ENCODE measurements around the gene FRRS1. TPM values are rescaled to one million over a fixed set of nuclear protein-coding genes. Genes with fewer than 3 reads are reported as not detected.

The FRRS1 gene
- total and polyA plus RNA-seq, 10 of the 15 experiments (the other 5 are each of a cell fraction or from before 2014, with no cell fraction given) = 0.13 to 18.9 (median 8.0) TPM

DNA sequence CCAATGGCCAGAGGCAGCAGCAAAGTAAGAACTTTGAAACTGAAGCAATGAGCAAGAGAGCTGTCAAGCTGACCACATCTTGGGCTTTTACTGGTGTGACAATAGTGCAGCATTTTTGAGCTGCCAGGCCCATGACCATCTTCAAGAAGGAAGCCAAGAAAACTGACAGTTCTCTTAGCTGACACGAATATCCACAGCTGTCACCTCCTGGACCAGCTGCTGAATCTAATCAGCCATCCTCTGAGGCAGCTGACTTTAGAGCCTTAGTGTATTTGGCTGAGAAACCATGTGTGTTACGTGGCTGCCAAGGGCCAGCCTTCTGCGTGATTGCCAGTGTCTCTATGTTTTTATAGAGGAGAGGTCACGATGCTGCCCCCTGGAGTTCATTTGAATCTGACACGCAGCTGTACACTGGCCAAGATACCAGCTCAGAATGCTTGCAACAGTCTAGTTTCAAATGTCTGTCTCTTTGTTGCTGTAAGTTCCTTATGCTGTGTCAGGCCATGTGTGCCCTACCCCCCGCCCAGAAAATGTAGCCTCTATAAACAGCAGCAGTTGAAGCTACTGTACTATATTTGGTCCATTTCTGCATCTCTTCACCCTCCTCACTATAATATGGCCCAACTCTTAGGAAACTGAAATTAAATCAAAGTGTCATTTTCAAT is 80.8 kb downstream of the FRRS1 start (continued):
- no peak for TF ChIP-seq BHLHE40 (IDR thresholded peaks at IDR 0.05; ENCODE audit: borderline replicate concordance in 1 of 2, low read depth in 2 of 2, low read length in 1 of 2)
- TF ChIP-seq TCF12 (IDR thresholded peaks at IDR 0.05; ENCODE audit: low read depth, low read length) = 0 out of 2 replicates have a peak, but pooled peaks have one; percentile 5
- no peak for TF ChIP-seq NR2F1 (conservative IDR thresholded peaks at IDR 0.05)
- TF ChIP-seq GABPA (IDR thresholded peaks at IDR 0.05; ENCODE audit: low read depth) = no peak
- TF ChIP-seq, protein P1, sequence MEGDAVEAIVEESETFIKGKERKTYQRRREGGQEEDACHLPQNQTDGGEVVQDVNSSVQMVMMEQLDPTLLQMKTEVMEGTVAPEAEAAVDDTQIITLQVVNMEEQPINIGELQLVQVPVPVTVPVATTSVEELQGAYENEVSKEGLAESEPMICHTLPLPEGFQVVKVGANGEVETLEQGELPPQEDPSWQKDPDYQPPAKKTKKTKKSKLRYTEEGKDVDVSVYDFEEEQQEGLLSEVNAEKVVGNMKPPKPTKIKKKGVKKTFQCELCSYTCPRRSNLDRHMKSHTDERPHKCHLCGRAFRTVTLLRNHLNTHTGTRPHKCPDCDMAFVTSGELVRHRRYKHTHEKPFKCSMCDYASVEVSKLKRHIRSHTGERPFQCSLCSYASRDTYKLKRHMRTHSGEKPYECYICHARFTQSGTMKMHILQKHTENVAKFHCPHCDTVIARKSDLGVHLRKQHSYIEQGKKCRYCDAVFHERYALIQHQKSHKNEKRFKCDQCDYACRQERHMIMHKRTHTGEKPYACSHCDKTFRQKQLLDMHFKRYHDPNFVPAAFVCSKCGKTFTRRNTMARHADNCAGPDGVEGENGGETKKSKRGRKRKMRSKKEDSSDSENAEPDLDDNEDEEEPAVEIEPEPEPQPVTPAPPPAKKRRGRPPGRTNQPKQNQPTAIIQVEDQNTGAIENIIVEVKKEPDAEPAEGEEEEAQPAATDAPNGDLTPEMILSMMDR (IDR thresholded peaks at IDR 0.05 in 2 of 3, conservative IDR thresholded peaks at IDR 0.05 in 1 of 3; ENCODE audit: control insufficient read depth in 2 of 3, extremely low read depth in 1 of 3, insufficient read depth in 1 of 3, low read depth in 3 of 3, low read length in 3 of 3) = peak; percentile 64 to 75 (median 66)

DNA sequence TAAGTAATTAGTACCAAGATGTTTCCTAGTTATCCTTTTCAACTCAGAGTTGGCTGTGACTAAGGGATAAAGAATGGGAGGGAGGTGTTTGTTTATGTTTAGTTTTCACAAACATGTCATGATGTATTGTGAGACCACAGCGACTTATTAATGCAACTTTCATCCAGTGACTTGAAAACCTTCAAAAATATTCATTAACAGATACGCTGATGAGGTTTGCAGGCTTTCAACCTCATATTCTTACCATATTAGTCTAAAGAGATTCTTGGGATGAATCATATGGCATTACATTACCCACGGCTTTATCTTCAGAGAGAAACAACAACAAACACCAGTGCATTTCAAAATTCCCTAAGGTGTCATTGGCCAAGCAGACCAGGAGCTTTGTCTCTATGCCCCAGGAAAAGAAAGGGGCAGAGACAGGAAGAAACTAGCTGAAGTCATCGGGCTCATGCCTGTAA is 84.1 kb downstream of the FRRS1 start:
- CTCF ChIA-PET = interaction anchor here (1.3 to 1.5 kb wide), 2 partner anchors 9 to 25 kb away, joined by 4 to 5 read pairs; no protein-coding TSS in a partner anchor
- no peak for ATAC-seq
- Histone ChIP-seq H2AFZ (ENCODE audit: control insufficient read depth, low read depth, low read length) (no peak overlapping the region), H3K9ac (ENCODE audit: control insufficient read depth, insufficient read depth, low read length) (no peak overlapping the region), H3K27me3 (replicated peaks in 1 of 2; ENCODE audit: control insufficient read depth in 2 of 2, insufficient read depth in 2 of 2, low read length in 1 of 2) (no peaks in the 10 kb centered on the region), H3K36me3 (ENCODE audit: control insufficient read depth in 2 of 2, insufficient read depth in 2 of 2, low read length in 1 of 2) (no peaks in the 10 kb centered on the region), H4K20me1 (ENCODE audit: control insufficient read depth, insufficient read depth) (no peaks in the 10 kb centered on the region), H3K4me3 (no peak overlapping the region), H3K9me3 (replicated peaks; ENCODE audit: control insufficient read depth, insufficient read depth, low read length) (no peaks in the 10 kb centered on the region), H3K27ac (ENCODE audit: control insufficient read depth, insufficient read depth) (no peak overlapping the region), H3K4me2 (ENCODE audit: control insufficient read depth, insufficient read depth) (no peak overlapping the region), H3K4me1 (ENCODE audit: control insufficient read depth, insufficient read depth, low read length) (no peaks in the 10 kb centered on the region), H3K79me2 (ENCODE audit: control insufficient read depth, insufficient read depth, low read length) (no peaks in the 10 kb centered on the region)
- intact Hi-C loops (cut with micrococcal nuclease; ENCODE audit: unreplicated experiment) (loop anchor here (10.0 kb wide), 1 partner anchor 358 kb away; no protein-coding TSS in a partner anchor), in situ Hi-C loops (cut with MboI) (no loop called here)
- no peak for FAIRE-seq
- DNase-seq (ENCODE audit: low read depth, low spot score) = no peak
- POLR2A ChIA-PET = no interaction called here
- BruUV-seq (replicated peaks) = no TSS peak
- RAD21 ChIA-PET (ENCODE audit: unreplicated experiment) = interaction anchor here (1.0 to 1.4 kb wide), 2 partner anchors 9 to 12 kb away, joined by 3 to 4 read pairs; no protein-coding TSS in a partner anchor
- SMC1A ChIA-PET (ENCODE audit: uncharacterized antibody, unreplicated experiment) = no interaction called here
- 1% methylated on average over 4 of the region's 4 CpGs for WGBS (ENCODE audit: insufficient coverage, insufficient replicate concordance, low lambda C conversion rate, missing lambda C conversion rate)
- TF ChIP-seq, protein P2, sequence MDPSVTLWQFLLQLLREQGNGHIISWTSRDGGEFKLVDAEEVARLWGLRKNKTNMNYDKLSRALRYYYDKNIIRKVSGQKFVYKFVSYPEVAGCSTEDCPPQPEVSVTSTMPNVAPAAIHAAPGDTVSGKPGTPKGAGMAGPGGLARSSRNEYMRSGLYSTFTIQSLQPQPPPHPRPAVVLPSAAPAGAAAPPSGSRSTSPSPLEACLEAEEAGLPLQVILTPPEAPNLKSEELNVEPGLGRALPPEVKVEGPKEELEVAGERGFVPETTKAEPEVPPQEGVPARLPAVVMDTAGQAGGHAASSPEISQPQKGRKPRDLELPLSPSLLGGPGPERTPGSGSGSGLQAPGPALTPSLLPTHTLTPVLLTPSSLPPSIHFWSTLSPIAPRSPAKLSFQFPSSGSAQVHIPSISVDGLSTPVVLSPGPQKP (IDR thresholded peaks at IDR 0.05; ENCODE audit: low read depth, low read length) = no peak
- TF ChIP-seq KDM1A (IDR thresholded peaks at IDR 0.05; ENCODE audit: borderline replicate concordance) (no peak), NFYB (IDR thresholded peaks at IDR 0.05; ENCODE audit: insufficient read depth, low read depth, low read length) (no peak), ATF7 (IDR thresholded peaks at IDR 0.05; ENCODE audit: low read depth) (no peak), RB1 (IDR thresholded peaks at IDR 0.05; ENCODE audit: borderline replicate concordance) (no peak), FOXK2 (IDR thresholded peaks at IDR 0.05) (no peak), SMARCA5 (IDR thresholded peaks at IDR 0.05) (no peak), ZBED1 (IDR thresholded peaks at IDR 0.05; ENCODE audit: borderline replicate concordance) (no peak)
- TF ChIP-seq, protein P3, sequence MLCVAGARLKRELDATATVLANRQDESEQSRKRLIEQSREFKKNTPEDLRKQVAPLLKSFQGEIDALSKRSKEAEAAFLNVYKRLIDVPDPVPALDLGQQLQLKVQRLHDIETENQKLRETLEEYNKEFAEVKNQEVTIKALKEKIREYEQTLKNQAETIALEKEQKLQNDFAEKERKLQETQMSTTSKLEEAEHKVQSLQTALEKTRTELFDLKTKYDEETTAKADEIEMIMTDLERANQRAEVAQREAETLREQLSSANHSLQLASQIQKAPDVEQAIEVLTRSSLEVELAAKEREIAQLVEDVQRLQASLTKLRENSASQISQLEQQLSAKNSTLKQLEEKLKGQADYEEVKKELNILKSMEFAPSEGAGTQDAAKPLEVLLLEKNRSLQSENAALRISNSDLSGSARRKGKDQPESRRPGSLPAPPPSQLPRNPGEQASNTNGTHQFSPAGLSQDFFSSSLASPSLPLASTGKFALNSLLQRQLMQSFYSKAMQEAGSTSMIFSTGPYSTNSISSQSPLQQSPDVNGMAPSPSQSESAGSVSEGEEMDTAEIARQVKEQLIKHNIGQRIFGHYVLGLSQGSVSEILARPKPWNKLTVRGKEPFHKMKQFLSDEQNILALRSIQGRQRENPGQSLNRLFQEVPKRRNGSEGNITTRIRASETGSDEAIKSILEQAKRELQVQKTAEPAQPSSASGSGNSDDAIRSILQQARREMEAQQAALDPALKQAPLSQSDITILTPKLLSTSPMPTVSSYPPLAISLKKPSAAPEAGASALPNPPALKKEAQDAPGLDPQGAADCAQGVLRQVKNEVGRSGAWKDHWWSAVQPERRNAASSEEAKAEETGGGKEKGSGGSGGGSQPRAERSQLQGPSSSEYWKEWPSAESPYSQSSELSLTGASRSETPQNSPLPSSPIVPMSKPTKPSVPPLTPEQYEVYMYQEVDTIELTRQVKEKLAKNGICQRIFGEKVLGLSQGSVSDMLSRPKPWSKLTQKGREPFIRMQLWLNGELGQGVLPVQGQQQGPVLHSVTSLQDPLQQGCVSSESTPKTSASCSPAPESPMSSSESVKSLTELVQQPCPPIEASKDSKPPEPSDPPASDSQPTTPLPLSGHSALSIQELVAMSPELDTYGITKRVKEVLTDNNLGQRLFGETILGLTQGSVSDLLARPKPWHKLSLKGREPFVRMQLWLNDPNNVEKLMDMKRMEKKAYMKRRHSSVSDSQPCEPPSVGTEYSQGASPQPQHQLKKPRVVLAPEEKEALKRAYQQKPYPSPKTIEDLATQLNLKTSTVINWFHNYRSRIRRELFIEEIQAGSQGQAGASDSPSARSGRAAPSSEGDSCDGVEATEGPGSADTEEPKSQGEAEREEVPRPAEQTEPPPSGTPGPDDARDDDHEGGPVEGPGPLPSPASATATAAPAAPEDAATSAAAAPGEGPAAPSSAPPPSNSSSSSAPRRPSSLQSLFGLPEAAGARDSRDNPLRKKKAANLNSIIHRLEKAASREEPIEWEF (IDR thresholded peaks at IDR 0.05; ENCODE audit: insufficient replicate concordance, low read depth, low read length) = no peak
